Adipocyte (in vitro differentiated cells): ENCODE measurements around the gene FZR1.

Experiments used
- DNase-seq: peaks from one replicate; pipeline ENCODE4 v3.0.0-alpha.2; 2015; ENCODE audit warnings: low read depth
- H3K27me3 ChIP-seq: replicated peaks from 2 replicates; pipeline ENCODE4 v1.7.0; 2013; ENCODE audit warnings: mild to moderate bottlenecking, low read length, moderate library complexity; ENCODE audit not compliant: control insufficient read depth, insufficient read depth
- H3K36me3 ChIP-seq: 2 replicates; pipeline ENCODE4 v1.7.0; 2013; ENCODE audit warnings: low read length, mild to moderate bottlenecking, moderate library complexity; ENCODE audit not compliant: control insufficient read depth, insufficient read depth, severe bottlenecking
- H3K4me1 ChIP-seq: 2 replicates; pipeline ENCODE4 v1.7.0; 2013; ENCODE audit warnings: mild to moderate bottlenecking, low read length, moderate library complexity; ENCODE audit not compliant: control insufficient read depth, insufficient read depth
- H3K4me3 ChIP-seq: 2 replicates; pipeline ENCODE4 v1.7.0; 2013; ENCODE audit warnings: mild to moderate bottlenecking, low read length, moderate library complexity
- H3K9ac ChIP-seq: 2 replicates; pipeline ENCODE4 v1.7.0; 2013; ENCODE audit warnings: mild to moderate bottlenecking, low read length, moderate library complexity
- H3K9me3 ChIP-seq: 2 replicates; pipeline ENCODE4 v1.7.0; 2013; ENCODE audit warnings: mild to moderate bottlenecking, low read length, moderate library complexity; ENCODE audit not compliant: control insufficient read depth

The FZR1 gene

DNA sequence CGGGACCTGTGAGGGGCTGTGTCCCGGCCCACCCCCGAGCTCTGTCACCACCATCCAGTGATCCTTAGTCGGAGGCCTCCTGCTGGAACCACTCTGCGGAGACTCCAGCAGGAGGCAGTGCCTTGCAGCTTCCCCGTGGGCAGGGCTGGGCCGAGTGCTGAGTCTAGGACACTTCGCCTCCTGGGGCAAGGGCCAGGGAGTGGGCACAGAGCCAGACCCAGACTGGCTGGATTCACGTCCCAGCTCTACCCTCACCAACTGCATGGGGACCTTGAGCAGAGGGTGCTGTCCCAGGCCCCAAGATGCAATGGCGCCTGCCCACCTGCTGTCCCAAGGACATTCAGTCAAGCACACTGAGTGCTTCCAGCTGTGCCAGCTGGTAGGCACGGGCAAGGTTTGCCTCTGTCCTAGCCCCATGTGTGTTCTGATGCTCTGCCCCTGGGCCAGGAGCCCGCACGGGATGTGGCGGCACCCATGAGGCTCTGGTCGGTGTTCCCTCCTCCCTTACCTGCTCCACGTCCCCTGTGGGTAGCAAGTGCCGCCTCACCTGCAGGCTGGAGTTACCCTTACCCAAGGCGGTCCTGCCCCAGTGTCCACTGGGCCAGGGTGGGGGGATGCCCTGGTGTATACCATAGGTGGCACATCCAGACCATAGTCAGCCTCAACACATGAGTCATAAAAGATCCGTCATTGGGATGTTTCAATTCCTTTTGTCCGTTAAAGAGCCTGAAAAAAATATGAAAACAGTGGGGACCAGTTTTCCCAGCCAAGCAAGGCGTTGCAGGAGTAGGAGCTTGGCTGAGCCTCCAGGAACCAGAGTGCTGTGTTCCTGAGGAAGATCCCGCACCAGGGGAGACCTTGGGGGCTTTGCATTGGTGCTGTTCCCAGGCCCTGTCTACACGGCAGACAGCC is 7.4 kb downstream of the FZR1 start:
- H3K9ac ChIP-seq = no peak overlapping the region
- peaks cover 18% of the 10 kb centered on the region for H3K4me1 ChIP-seq
- H3K9me3 ChIP-seq = no peaks in the 10 kb centered on the region
- no peak overlapping the region for H3K4me3 ChIP-seq
- no peaks in the 10 kb centered on the region for H3K36me3 ChIP-seq
- no peaks in the 10 kb centered on the region for H3K27me3 ChIP-seq
- no peak for DNase-seq

GRCh38 chr19:3514930-3515329 is 8.8 kb downstream of the FZR1 start:
- Histone ChIP-seq H3K4me3 (no peak overlapping the region), H3K27me3 (no peaks in the 10 kb centered on the region), H3K9ac (no peak overlapping the region), H3K36me3 (no peaks in the 10 kb centered on the region), H3K4me1 (peaks cover 18% of the 10 kb centered on the region), H3K9me3 (no peaks in the 10 kb centered on the region)
- no peak for DNase-seq

DNA sequence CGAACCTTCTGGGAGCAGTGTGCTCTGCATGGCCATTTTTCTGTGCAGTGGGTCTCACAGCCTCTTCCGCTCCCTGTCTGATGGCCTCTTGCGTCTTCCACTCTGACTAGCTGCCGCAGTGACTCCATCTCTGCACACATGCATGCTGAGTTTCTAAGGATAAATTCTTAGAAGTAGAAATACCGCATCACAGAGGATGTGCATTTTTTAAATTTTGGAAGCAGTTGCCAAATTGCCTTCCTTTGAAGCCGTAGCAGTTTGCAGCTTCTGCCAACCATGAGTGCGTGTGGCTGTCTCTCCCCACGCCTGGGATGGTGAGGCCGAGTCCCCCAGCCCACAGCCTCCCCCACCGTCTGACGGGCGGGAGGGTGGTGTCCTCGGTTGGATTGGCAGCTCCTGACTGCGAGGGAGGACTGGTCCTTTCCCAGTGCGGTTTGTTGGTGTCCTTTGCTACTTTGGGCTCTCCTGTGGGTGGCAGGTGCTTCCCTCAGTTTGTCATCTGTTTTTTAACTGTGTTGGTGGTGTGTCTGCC is 9.8 kb downstream of the FZR1 start:
- no peak overlapping the region for H3K4me3 ChIP-seq
- no peaks in the 10 kb centered on the region for H3K9me3 ChIP-seq
- DNase-seq = no peak
- H3K9ac ChIP-seq = no peak overlapping the region
- no peaks in the 10 kb centered on the region for H3K27me3 ChIP-seq
- H3K4me1 ChIP-seq = peaks cover 18% of the 10 kb centered on the region
- H3K36me3 ChIP-seq = no peaks in the 10 kb centered on the region

GRCh38 chr19:3516675-3517207 is 10.6 kb downstream of the FZR1 start:
- Histone ChIP-seq H3K9me3 (no peaks in the 10 kb centered on the region), H3K36me3 (no peaks in the 10 kb centered on the region)
- DNase-seq = no peak

GRCh38 chr19:3517638-3518037 is 11.5 kb downstream of the FZR1 start:
- Histone ChIP-seq H3K36me3 (no peaks in the 10 kb centered on the region), H3K27me3 (no peaks in the 10 kb centered on the region), H3K4me3 (no peak overlapping the region), H3K9me3 (no peaks in the 10 kb centered on the region), H3K4me1 (peaks cover 18% of the 10 kb centered on the region), H3K9ac (no peak overlapping the region)
- peak; percentile 5 for DNase-seq

More at GRCh38 chr19:3516675-3517207, 10.6 kb downstream of the FZR1 start:
- Histone ChIP-seq H3K9ac (no peak overlapping the region), H3K27me3 (no peaks in the 10 kb centered on the region), H3K4me1 (peaks cover 18% of the 10 kb centered on the region), H3K4me3 (no peak overlapping the region)

GRCh38 chr19:3518255-3518654 is 12.1 kb downstream of the FZR1 start:
- Histone ChIP-seq H3K9me3 (no peaks in the 10 kb centered on the region), H3K9ac (no peak overlapping the region), H3K36me3 (no peaks in the 10 kb centered on the region), H3K27me3 (no peaks in the 10 kb centered on the region), H3K4me3 (no peak overlapping the region), H3K4me1 (peaks cover 13% of the 10 kb centered on the region)
- DNase-seq = no peak

GRCh38 chr19:3518659-3519058 is 12.5 kb downstream of the FZR1 start:
- Histone ChIP-seq H3K9me3 (no peaks in the 10 kb centered on the region), H3K9ac (no peak overlapping the region), H3K36me3 (peaks cover 4% of the 10 kb centered on the region), H3K4me3 (no peak overlapping the region), H3K4me1 (peaks cover 10% of the 10 kb centered on the region), H3K27me3 (no peaks in the 10 kb centered on the region)
- DNase-seq = no peak

- no peak overlapping the region for H3K9ac ChIP-seq
- DNase-seq = no peak
- no peaks in the 10 kb centered on the region for H3K27me3 ChIP-seq
Observed at GRCh38 chr19:3519126-3519525, 13.0 kb downstream of the FZR1 start.

DNA sequence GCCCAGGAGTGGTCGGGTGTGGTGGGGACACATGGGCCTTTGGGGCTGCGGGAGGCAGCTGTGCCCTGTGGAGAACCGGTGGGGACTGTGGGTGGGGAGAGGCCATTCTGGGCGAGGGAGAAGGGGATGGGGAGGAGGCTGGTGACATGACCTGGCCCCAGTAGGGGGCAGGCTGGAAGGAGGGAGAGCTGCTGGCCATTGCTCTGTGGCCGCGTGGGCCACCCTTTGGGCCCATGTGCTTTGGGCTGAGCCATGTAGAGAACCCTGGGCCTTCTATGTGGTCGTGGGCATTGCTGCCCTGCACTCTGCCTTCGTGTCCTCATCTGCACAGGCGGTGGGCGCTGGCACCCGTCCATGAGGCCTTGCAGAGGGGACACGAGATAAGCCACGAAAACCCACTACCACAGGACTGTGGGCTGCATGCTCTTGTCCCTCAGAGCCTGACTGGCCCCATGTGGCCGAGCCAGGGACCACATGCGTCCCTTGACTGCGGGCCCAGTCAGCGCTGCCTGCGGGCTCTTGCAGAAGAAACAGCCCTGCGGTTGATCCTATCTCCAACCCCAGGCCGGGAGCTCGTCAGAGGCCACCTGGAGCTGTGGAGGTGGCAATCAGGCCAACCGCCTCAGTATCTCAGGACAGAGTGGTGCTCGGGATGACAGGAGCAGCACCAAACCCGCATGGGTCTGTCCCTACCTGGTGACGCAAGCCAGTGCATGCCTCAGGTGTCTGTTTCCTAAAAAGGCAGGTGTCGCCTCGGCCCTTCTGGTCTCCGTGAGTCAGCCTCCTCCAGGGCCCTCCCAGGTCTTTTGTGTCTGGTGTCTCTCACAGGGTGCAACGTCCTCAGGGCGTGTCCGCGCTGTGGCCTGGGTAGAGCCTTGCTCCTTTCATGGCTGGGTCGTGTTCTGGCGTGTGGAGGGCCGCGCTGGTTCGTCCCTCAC is 14.3 kb downstream of the FZR1 start:
- Histone ChIP-seq H3K9ac (no peak overlapping the region), H3K4me3 (no peak overlapping the region), H3K9me3 (no peaks in the 10 kb centered on the region), H3K4me1 (no peaks in the 10 kb centered on the region), H3K27me3 (no peaks in the 10 kb centered on the region), H3K36me3 (peaks cover 19% of the 10 kb centered on the region)
- no peak for DNase-seq

More at GRCh38 chr19:3519126-3519525, 13.0 kb downstream of the FZR1 start:
- H3K9me3 ChIP-seq = no peaks in the 10 kb centered on the region
- peaks cover 9% of the 10 kb centered on the region for H3K4me1 ChIP-seq
- H3K36me3 ChIP-seq = peaks cover 8% of the 10 kb centered on the region
- H3K4me3 ChIP-seq = no peak overlapping the region

- H3K4me3 ChIP-seq = no peak overlapping the region
- H3K36me3 ChIP-seq = peaks cover 19% of the 10 kb centered on the region
- no peak for DNase-seq
- no peaks in the 10 kb centered on the region for H3K9me3 ChIP-seq
- no peaks in the 10 kb centered on the region for H3K4me1 ChIP-seq
- no peaks in the 10 kb centered on the region for H3K27me3 ChIP-seq
- H3K9ac ChIP-seq = no peak overlapping the region
Observed at GRCh38 chr19:3521104-3521445, 15.0 kb downstream of the FZR1 start.
